ENCODE results near the gene FAM241A. TPM values are rescaled to one million over a fixed set of nuclear protein-coding genes. Genes with fewer than 3 reads are reported as not detected.

The FAM241A gene
- total and polyA plus RNA-seq, 9 of the 15 experiments (the other 6 are each of a cell fraction or from before 2014, with no cell fraction given): 2.3 to 8.5 (median 5.3) TPM

- TF ChIP-seq FOXO4 (CRISPR knock-in tag; IDR thresholded peaks at IDR 0.05) (no peak), XRCC4 (IDR thresholded peaks at IDR 0.05; ENCODE audit: extremely low read depth, insufficient read depth, insufficient read length) (no peak), ATF6 (CRISPR knock-in tag; IDR thresholded peaks at IDR 0.05) (no peak), EGR1 (conservative IDR thresholded peaks at IDR 0.05) (peak; percentile 60), ZNF12 (CRISPR knock-in tag; IDR thresholded peaks at IDR 0.05) (no peak), SMAD1 (IDR thresholded peaks at IDR 0.05; ENCODE audit: low read depth, low read length, partially characterized antibody) (peak; percentile 19), DPF2 (IDR thresholded peaks at IDR 0.05) (0 out of 2 replicates have a peak, but pooled peaks have one; percentile 38), THRA (IDR thresholded peaks at IDR 0.05) (no peak), CHD2 (IDR thresholded peaks at IDR 0.05; ENCODE audit: low read depth, low read length) (no peak), ZNF384 (IDR thresholded peaks at IDR 0.05; ENCODE audit: low read depth, low read length) (no peak), KAT7 (CRISPR knock-in tag; IDR thresholded peaks at IDR 0.05; ENCODE audit: borderline replicate concordance) (no peak; the same call in 1 of the 2 replicates), GATAD2B (IDR thresholded peaks at IDR 0.05; ENCODE audit: borderline replicate concordance) (no peak), TAF9B (IDR thresholded peaks at IDR 0.05; ENCODE audit: partially characterized antibody) (peak; percentile 54), PRMT5 (CRISPR knock-in tag; IDR thresholded peaks at IDR 0.05) (no peak), NFATC3 (IDR thresholded peaks at IDR 0.05) (no peak), ARID1B (IDR thresholded peaks at IDR 0.05) (peak; percentile 21; the same call in 1 of the 2 replicates), ETS1 (conservative IDR thresholded peaks at IDR 0.05; ENCODE audit: control insufficient read depth, low read depth, low read length) (no peak), EP400 (IDR thresholded peaks at IDR 0.05) (peak; percentile 84), ZNF23 (CRISPR knock-in tag; IDR thresholded peaks at IDR 0.05) (no peak), JUNB (CRISPR knock-in tag; conservative IDR thresholded peaks at IDR 0.05) (no peak), FOXJ2 (tag; IDR thresholded peaks at IDR 0.05) (peak; percentile 81; the same call in 1 of the 2 replicates), MTA3 (IDR thresholded peaks at IDR 0.05; ENCODE audit: borderline replicate concordance) (no peak), MCM7 (IDR thresholded peaks at IDR 0.05) (no peak), CBX2 (IDR thresholded peaks at IDR 0.05; ENCODE audit: insufficient read depth, low read length, poor library complexity, severe bottlenecking) (no peak)
Measured at GRCh38 chr4:112230879-112231778, 85.9 kb downstream of the FAM241A start (continued).

Measured in K562 (cell line).